Left colon (tissue), 2 donors: ENCODE measurements around the gene PCDHB16. TPM values are rescaled to one million over a fixed set of nuclear protein-coding genes. Genes with fewer than 3 reads are reported as not detected.
A peak's percentile ranks its signal among the peaks of the same experiment; 100 is the strongest.
"Not testable (repeated sequence)": the region's sequence is repeated elsewhere in the genome, so short reads cannot be mapped to it uniquely, and the experiment has no call there.

Experiments used
- ATAC-seq: fragments of 200-7000 bp; cut with Tn5 transposase; one replicate; pipeline ENCODE4 v1.9.1; 2020; ENCODE audit warnings: mild to moderate bottlenecking, moderate library complexity
- DNase-seq, 2 donors: peaks; one replicate each; pipeline ENCODE4 v3.0.0-alpha.2; 2020
- intact Hi-C, 2 donors: fragments of 100-400 bp; cut with DNase I in 1 of 2; cut with micrococcal nuclease in 1 of 2; formaldehyde crosslinking; loops; one replicate each; pipeline versions ENCODE4 v1.11.2 to v1.14.0; 2022; cut with DNase I, micrococcal nuclease
- total RNA-seq, 2 donors: library from RNA; stranded (reverse); fragmentation: NEBNext Ultra II Directional; extraction: Animal tissue kit (Norgen Biotek cat#: 25700); gene quantifications; one replicate each; pipeline ENCODE4 v1.2.1, GENCODE V29; 2021
- donor health status: DM: no; HTN: no; CAD: no.
- donor health status: DM: yes; HTN: yes; CAD: no.

Gene PCDHB16
- total RNA-seq, 2 donors from 2014 or later, result 0.34 to 1.2 TPM

- intact Hi-C loops, ATAC-seq, DNase-seq: not testable (repeated sequence)
Measured at GRCh38 chr5:141179371-141179770, 2.8 kb upstream of the PCDHB16 start.

GRCh38 chr5:141179876-141180275 lies 2.3 kb upstream of the PCDHB16 start:
- DNase-seq, intact Hi-C loops, ATAC-seq: not testable (repeated sequence)

- intact Hi-C loops, result no loop called here
- no peak for DNase-seq
- ATAC-seq, result no peak
Measured at GRCh38 chr5:141180313-141180712, 1.9 kb upstream of the PCDHB16 start.

- ATAC-seq, intact Hi-C loops, DNase-seq: not testable (repeated sequence)
Measured at GRCh38 chr5:141184117-141184855, 2.1 kb downstream of the PCDHB16 start.

GRCh38 chr5:141186897-141187512 lies 4.8 kb downstream of the PCDHB16 start, which contains the start of gene PCDHB9:
PCDHB9 (plus strand) TSS chr5:141187161; CDS start chr5:141187319, 158 bp downstream.
- intact Hi-C loops, result no loop called here
- no peak for ATAC-seq
- peak in 1 of 2 donors; percentile 16 for DNase-seq

GRCh38 chr5:141188682-141189081 lies 6.5 kb downstream of the PCDHB16 start:
- ATAC-seq, result not testable (repeated sequence)

GRCh38 chr5:141189131-141189530 lies 6.9 kb downstream of the PCDHB16 start:
- DNase-seq, intact Hi-C loops: not testable (repeated sequence)

More at GRCh38 chr5:141188682-141189081, 6.5 kb downstream of the PCDHB16 start:
- DNase-seq, intact Hi-C loops: not testable (repeated sequence)

GRCh38 chr5:141192110-141192725 lies 10.0 kb downstream of the PCDHB16 start, which contains the start of gene PCDHB10:
PCDHB10 (plus strand) TSS chr5:141192353; CDS start chr5:141192553, 200 bp downstream.
- ATAC-seq (no peak), DNase-seq (peak in 1 of 2 donors; percentile 22)
- intact Hi-C loops, result no loop called here

More at GRCh38 chr5:141189131-141189530, 6.9 kb downstream of the PCDHB16 start:
- not testable (repeated sequence) for ATAC-seq

- ATAC-seq, intact Hi-C loops: not testable (repeated sequence)
Measured at GRCh38 chr5:141194332-141194731, 12.1 kb downstream of the PCDHB16 start.

GRCh38 chr5:141196363-141196762 lies 14.2 kb downstream of the PCDHB16 start:
- ATAC-seq, result no peak
- no peak for DNase-seq
- intact Hi-C loops, result no loop called here

More at GRCh38 chr5:141194332-141194731, 12.1 kb downstream of the PCDHB16 start:
- not testable (repeated sequence) for DNase-seq

GRCh38 chr5:141199359-141200235 lies 17.4 kb downstream of the PCDHB16 start, which contains the start of gene PCDHB11:
PCDHB11 (plus strand) TSS chr5:141199627; CDS start chr5:141199775, 148 bp downstream.
- DNase-seq, result no peak
- intact Hi-C loops, result no loop called here
- no peak for ATAC-seq

- intact Hi-C loops, ATAC-seq, DNase-seq: not testable (repeated sequence)
Measured at GRCh38 chr5:141201126-141201525, 18.9 kb downstream of the PCDHB16 start.

GRCh38 chr5:141201646-141202045 lies 19.5 kb downstream of the PCDHB16 start:
- ATAC-seq, DNase-seq, intact Hi-C loops: not testable (repeated sequence)

- ATAC-seq, result no peak
- DNase-seq, result no peak
- intact Hi-C loops, result no loop called here
Measured at GRCh38 chr5:141208478-141208877, 26.3 kb downstream of the PCDHB16 start, which contains the start of gene PCDHB12. PCDHB12 (plus strand) TSS chr5:141208719; CDS start chr5:141208908, 189 bp downstream.

GRCh38 chr5:141210281-141210680 lies 28.1 kb downstream of the PCDHB16 start:
- DNase-seq, intact Hi-C loops, ATAC-seq: not testable (repeated sequence)

GRCh38 chr5:141210849-141211248 lies 28.7 kb downstream of the PCDHB16 start:
- intact Hi-C loops, ATAC-seq, DNase-seq: not testable (repeated sequence)

- peak in 1 of 2 donors; percentile 45 for DNase-seq
Measured at GRCh38 chr5:141213656-141214339, 31.6 kb downstream of the PCDHB16 start, which contains the start of gene PCDHB13. PCDHB13 (plus strand) TSS chr5:141213919; CDS start chr5:141214124, 205 bp downstream.

More at GRCh38 chr5:141213656-141214339, 31.6 kb downstream of the PCDHB16 start, which contains the start of gene PCDHB13:
- intact Hi-C loops, result not testable (repeated sequence)
- peak; percentile 49 for ATAC-seq
